HUES64 (cell line): ENCODE data around the gene AFG3L2.

Experiments used
- H3K27ac ChIP-seq: 2 replicates; pipeline ENCODE4 v1.7.0; 2013; ENCODE audit warnings: low read depth, low read length, inconsistent platforms
- H3K27me3 ChIP-seq: 2 replicates; pipeline ENCODE4 v1.6.1; 2013; ENCODE audit warnings: mild to moderate bottlenecking, low read length; ENCODE audit not compliant: insufficient read depth
- H3K36me3 ChIP-seq: 2 replicates; pipeline ENCODE4 v1.6.1; 2013; ENCODE audit warnings: mild to moderate bottlenecking, low read length; ENCODE audit not compliant: insufficient read depth
- H3K4me1 ChIP-seq: 2 replicates; pipeline ENCODE4 v1.6.1; 2013; ENCODE audit warnings: mild to moderate bottlenecking, low read length, moderate library complexity; ENCODE audit not compliant: insufficient read depth
- H3K4me3 ChIP-seq: 2 replicates; pipeline ENCODE4 v1.5.1; 2013; ENCODE audit warnings: mild to moderate bottlenecking, low read length, moderate library complexity
- H3K9ac ChIP-seq: 2 replicates; pipeline ENCODE4 v1.6.1; 2013; ENCODE audit warnings: mild to moderate bottlenecking, low read depth, low read length
- H3K9me3 ChIP-seq: 2 replicates; pipeline ENCODE4 v1.6.1; 2013; ENCODE audit warnings: low read depth, low read length; ENCODE audit not compliant: insufficient read depth
- WGBS: fragments of 150-250, 120-280 bp; methylation state at CpG from one replicate; pipeline ENCODE4 v1.1.7; 2013; ENCODE audit warnings: missing lambda C conversion rate; 5-methylcytosine and 5-hydroxymethylcytosine counted together

Gene AFG3L2

DNA sequence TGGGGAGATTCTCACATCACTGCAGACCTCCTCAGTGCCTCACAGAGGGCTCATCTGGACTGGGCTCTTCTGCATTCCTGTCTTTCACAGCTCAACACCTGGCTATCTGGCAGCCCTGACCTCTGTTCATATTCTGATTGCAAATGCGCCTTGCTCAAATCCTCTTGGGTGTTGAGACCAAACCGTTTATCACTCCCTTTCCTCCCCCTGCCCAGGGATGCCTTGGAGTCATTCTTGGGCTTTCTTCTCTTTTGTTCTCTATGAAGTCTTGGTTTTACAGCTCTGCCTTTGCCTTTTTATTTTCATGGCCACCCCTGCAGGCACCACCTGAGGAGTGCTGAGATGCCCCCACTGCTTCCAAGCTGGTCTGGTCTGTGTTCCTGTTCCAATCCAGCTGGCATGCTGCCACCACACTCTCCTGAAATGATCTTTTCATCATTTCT lies 42.6 kb downstream of the AFG3L2 start:
- H3K9me3 ChIP-seq = no peaks in the 10 kb centered on the region
- 18% methylated on average over 2 of the region's 2 CpGs for WGBS
- H3K4me1 ChIP-seq = peaks cover 52% of the 10 kb centered on the region
- peaks cover 19% of the 10 kb centered on the region for H3K36me3 ChIP-seq
- H3K4me3 ChIP-seq = peak overlapping the region; percentile 8; the same call in 1 of the 2 replicates
- peak overlapping the region; percentile 99 for H3K27ac ChIP-seq
- H3K27me3 ChIP-seq = no peaks in the 10 kb centered on the region
- H3K9ac ChIP-seq = peak overlapping the region; percentile 51

DNA sequence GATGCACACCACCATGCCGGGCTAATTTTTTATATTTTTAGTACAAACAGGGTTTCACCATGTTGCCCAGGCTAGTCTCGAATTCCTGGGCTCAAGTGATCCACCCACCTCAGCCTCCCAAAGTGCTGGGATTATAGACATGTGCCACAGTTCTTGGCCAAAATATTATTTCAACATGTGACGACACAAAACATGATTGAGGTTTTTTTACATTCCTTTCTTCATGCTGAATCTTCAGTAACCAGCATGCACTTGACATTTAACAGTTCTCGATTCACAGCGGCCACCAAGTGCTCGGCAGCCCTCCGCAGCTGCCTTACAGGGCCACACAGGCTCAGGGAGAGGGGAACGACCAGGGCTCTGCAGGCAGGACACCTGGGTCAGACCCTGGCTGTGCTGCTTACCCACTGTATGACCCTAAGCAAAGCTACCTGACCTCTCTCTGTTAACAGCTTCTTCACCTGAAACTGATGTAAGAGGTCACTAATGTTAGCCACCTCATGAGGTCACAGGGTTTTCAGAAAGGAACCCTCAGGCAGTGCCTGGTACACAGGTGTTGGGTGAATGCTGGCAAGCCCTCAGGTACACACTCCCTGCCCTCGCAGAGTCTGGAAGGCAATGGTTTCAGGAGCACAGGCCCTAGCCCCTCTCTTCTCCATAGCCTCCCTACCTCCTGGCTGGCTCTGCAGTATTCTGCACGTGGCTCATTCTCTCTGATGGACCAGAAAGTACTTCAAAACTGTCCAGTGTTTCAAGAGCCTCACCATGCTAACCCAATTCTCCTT lies 43.3 kb downstream of the AFG3L2 start:
- H3K36me3 ChIP-seq = peaks cover 26% of the 10 kb centered on the region
- H3K4me3 ChIP-seq = peak overlapping the region; percentile 8; the same call in 1 of the 2 replicates
- H3K4me1 ChIP-seq = peaks cover 51% of the 10 kb centered on the region
- no peaks in the 10 kb centered on the region for H3K27me3 ChIP-seq
- peak overlapping the region; percentile 99; the same call in 1 of the 2 replicates for H3K27ac ChIP-seq
- 82% methylated on average over 10 of the region's 10 CpGs for whole genome bisulfite sequencing
- H3K9me3 ChIP-seq = no peaks in the 10 kb centered on the region
- H3K9ac ChIP-seq = 0 out of 2 replicates have a peak overlapping the region, but pooled peaks have one; percentile 9

- no peak overlapping the region for H3K9ac ChIP-seq
- H3K27ac ChIP-seq = no peak overlapping the region
- no peak overlapping the region for H3K4me3 ChIP-seq
- peaks cover 48% of the 10 kb centered on the region for H3K36me3 ChIP-seq
- no peaks in the 10 kb centered on the region for H3K9me3 ChIP-seq
- H3K4me1 ChIP-seq = peaks cover 24% of the 10 kb centered on the region
- 97% methylated on average over 3 of the region's 4 CpGs for WGBS
- H3K27me3 ChIP-seq = no peaks in the 10 kb centered on the region
Measured at GRCh38 chr18:12330766-12331165, 46.3 kb downstream of the AFG3L2 start.

DNA sequence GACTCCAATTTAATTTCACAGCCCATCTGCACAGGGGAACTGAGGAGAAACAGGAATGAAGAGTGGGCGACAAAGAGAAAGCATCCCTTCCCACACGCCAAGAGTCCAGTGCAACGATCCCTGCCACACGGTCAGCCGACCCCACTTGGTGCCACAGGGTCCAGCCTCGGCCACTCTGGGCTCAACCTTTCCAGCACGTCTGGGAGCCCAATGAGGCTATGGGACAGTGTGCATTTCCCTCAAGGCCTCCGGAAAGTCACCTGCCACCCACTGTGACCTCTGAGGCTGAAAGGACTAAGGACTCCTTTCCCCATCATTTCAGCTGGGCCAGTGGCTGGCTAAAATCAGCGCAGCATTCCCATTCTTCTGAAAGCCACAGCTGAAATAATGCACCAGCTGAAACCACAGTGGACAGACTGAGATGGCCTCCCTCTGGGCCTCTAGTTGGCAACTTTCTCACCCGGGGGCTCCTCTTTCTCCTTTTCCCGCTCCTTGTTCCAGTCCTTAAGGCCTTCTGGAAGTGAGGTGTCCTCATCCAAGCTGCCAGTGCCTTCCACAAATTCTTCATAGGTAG lies 47.8 kb downstream of the AFG3L2 start:
- 95% methylated on average over 11 of the region's 11 CpGs for WGBS
- H3K27ac ChIP-seq = no peak overlapping the region
- H3K36me3 ChIP-seq = peaks cover 60% of the 10 kb centered on the region

GRCh38 chr18:12328179-12328823 lies 48.7 kb downstream of the AFG3L2 start:
- H3K4me1 ChIP-seq = no peaks in the 10 kb centered on the region
- no peak overlapping the region for H3K27ac ChIP-seq
- peaks cover 53% of the 10 kb centered on the region for H3K36me3 ChIP-seq
- 92% methylated on average over 3 of the region's 4 CpGs for WGBS
- no peak overlapping the region for H3K4me3 ChIP-seq
- no peaks in the 10 kb centered on the region for H3K9me3 ChIP-seq
- no peak overlapping the region for H3K9ac ChIP-seq
- no peaks in the 10 kb centered on the region for H3K27me3 ChIP-seq

More for the DNA sequence above, 47.8 kb downstream of the AFG3L2 start:
- Histone ChIP-seq H3K9me3 (no peaks in the 10 kb centered on the region), H3K9ac (no peak overlapping the region), H3K4me3 (no peak overlapping the region), H3K4me1 (peaks cover 9% of the 10 kb centered on the region), H3K27me3 (no peaks in the 10 kb centered on the region)

DNA sequence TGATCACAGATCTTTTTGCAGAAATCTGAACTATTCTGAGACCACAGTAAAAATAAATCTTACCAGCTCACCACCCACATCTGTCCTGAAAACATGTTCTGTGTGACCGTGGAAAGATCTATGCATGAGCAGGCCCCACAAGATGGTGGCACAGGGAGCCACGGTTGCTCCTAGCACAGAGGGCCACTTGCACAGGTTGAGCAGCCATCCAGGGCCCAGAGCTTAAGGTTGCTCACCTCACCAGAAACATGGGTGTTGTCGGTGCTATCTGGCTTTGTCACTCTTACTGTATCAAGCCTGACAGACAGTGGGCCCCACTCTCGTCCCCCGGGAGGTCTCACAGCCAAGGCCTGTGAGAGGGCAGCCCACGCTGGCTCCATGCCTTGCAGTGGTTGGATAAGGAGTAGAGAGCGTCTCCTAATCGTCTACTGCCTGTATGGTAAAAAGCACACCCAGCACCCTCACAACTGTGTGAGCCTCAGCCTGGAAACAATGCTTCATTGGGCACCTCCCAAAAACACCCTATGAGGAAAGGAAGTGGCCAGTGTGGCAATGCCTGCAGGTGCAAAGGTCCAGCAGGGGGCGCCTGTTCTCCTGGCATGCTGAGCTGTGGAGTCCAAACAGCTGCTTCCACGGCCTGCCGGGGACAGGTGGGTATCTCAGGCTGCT lies 49.4 kb downstream of the AFG3L2 start:
- Histone ChIP-seq H3K9ac (no peak overlapping the region), H3K4me3 (no peak overlapping the region), H3K27ac (no peak overlapping the region; the same call in 1 of the 2 replicates), H3K4me1 (no peaks in the 10 kb centered on the region), H3K9me3 (no peaks in the 10 kb centered on the region), H3K36me3 (peaks cover 60% of the 10 kb centered on the region), H3K27me3 (no peaks in the 10 kb centered on the region)
- 59% methylated on average over 11 of the region's 11 CpGs for WGBS

DNA sequence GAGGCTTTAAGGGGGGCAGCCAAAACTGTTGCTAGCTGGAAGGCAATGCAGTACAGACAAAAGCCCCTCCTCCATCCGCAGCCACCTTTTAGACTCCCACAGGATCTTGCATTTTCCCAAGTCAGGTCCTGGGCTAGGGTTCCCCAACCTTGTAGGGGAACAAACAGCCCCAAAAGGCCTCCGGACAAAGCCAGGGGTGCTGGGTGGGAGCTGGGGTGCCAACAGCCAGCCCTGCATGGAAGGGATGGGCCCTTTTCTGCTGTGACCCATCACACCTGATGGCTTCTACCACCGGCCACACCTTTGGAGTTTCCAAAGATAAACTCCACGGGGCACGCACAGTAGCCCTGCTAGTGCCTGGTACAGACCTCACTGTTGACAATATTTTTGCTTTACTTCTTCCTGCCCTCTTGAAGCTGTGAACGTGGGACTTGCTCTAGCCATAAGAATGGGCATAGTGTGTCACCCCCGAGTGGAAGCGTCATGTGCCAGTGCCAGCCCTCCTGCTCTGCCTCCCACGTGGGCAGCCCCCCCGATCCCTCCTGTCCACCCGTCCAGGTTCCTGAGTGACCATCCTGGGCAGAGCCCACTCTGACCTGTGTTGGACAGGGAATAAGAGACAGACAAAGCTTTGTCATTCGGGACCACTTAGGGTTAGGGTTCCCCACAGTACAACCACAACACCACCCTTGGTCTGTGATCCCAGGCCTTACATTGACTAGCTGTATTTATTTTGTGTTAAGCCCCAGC lies 50.1 kb downstream of the AFG3L2 start:
- 95% methylated on average over 12 of the region's 12 CpGs for WGBS
- Histone ChIP-seq H3K9ac (no peak overlapping the region), H3K4me1 (no peaks in the 10 kb centered on the region), H3K27me3 (no peaks in the 10 kb centered on the region), H3K4me3 (no peak overlapping the region), H3K9me3 (no peaks in the 10 kb centered on the region), H3K36me3 (peaks cover 64% of the 10 kb centered on the region), H3K27ac (no peak overlapping the region)

DNA sequence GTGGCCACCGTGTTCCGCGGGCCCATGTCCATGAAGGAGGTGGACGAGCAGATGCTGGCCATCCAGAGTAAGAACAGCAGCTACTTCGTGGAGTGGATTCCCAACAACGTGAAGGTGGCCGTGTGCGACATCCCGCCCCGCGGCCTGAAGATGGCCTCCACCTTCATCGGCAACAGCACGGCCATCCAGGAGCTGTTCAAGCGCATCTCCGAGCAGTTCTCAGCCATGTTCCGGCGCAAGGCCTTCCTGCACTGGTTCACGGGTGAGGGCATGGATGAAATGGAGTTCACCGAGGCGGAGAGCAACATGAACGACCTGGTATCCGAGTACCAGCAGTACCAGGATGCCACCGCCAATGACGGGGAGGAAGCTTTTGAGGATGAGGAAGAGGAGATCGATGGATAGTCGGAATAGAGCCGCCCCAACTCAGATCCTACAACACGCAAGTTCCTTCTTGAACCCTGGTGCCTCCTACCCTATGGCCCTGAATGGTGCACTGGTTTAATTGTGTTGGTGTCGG lies 51.2 kb downstream of the AFG3L2 start:
- H3K4me1 ChIP-seq = no peaks in the 10 kb centered on the region
- 96% methylated on average over 29 of the region's 29 CpGs for WGBS
- H3K27ac ChIP-seq = no peak overlapping the region
- no peaks in the 10 kb centered on the region for H3K27me3 ChIP-seq
- H3K9me3 ChIP-seq = no peaks in the 10 kb centered on the region
- H3K9ac ChIP-seq = no peak overlapping the region
- peaks cover 75% of the 10 kb centered on the region for H3K36me3 ChIP-seq
- H3K4me3 ChIP-seq = no peak overlapping the region

DNA sequence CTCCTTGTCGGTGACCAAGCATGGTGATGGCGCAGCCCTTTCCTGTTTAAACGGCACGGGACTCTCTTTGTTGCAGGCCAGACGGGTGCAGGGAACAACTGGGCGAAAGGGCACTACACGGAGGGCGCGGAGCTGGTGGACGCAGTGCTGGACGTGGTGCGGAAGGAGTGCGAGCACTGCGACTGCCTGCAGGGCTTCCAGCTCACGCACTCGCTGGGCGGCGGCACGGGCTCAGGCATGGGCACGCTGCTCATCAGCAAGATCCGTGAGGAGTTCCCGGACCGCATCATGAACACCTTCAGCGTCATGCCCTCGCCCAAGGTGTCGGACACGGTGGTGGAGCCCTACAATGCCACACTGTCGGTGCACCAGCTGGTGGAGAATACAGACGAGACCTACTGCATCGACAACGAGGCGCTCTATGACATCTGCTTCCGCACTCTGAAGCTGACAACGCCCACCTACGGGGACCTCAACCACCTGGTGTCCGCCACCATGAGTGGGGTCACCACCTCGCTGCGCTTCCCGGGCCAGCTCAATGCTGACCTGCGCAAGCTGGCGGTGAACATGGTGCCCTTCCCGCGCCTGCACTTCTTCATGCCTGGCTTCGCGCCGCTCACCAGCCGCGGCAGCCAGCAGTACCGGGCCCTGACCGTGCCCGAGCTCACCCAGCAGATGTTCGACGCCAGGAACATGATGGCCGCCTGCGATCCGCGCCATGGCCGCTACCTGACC lies 51.9 kb downstream of the AFG3L2 start:
- no peak overlapping the region for H3K9ac ChIP-seq
- H3K27ac ChIP-seq = no peak overlapping the region
- 97% methylated on average over 58 of the region's 58 CpGs for WGBS
- peaks cover 81% of the 10 kb centered on the region for H3K36me3 ChIP-seq
- H3K27me3 ChIP-seq = no peaks in the 10 kb centered on the region
- no peak overlapping the region for H3K4me3 ChIP-seq
- no peaks in the 10 kb centered on the region for H3K4me1 ChIP-seq
- no peaks in the 10 kb centered on the region for H3K9me3 ChIP-seq

- Histone ChIP-seq H3K4me1 (no peaks in the 10 kb centered on the region), H3K27me3 (no peaks in the 10 kb centered on the region), H3K9me3 (no peaks in the 10 kb centered on the region), H3K27ac (no peak overlapping the region), H3K36me3 (peaks cover 74% of the 10 kb centered on the region), H3K9ac (no peak overlapping the region), H3K4me3 (no peak overlapping the region)
- WGBS = 86% methylated on average over 4 of the region's 4 CpGs
Measured at GRCh38 chr18:12321333-12321732, 55.7 kb downstream of the AFG3L2 start.
